ENCODE results near the gene PXT1.

- TF ChIP-seq TAF1 (conservative IDR thresholded peaks at IDR 0.05) = no peak
- no peak for TF ChIP-seq SP1 (IDR thresholded peaks at IDR 0.05)
Measured at GRCh38 chr6:36428911-36429310, 13.7 kb downstream of the PXT1 start.
